IPS DF 19.7 (cell line): Measurements from ENCODE around the gene LILRB5.
"Not testable (repeated sequence)": the region's sequence is repeated elsewhere in the genome, so short reads cannot be mapped to it uniquely, and the experiment has no call there.

Source experiments
- DNase-seq: peaks from one replicate; pipeline ENCODE4 v3.0.0-alpha.2; 2013; ENCODE audit warnings: low read depth, low spot score

Gene LILRB5

DNA sequence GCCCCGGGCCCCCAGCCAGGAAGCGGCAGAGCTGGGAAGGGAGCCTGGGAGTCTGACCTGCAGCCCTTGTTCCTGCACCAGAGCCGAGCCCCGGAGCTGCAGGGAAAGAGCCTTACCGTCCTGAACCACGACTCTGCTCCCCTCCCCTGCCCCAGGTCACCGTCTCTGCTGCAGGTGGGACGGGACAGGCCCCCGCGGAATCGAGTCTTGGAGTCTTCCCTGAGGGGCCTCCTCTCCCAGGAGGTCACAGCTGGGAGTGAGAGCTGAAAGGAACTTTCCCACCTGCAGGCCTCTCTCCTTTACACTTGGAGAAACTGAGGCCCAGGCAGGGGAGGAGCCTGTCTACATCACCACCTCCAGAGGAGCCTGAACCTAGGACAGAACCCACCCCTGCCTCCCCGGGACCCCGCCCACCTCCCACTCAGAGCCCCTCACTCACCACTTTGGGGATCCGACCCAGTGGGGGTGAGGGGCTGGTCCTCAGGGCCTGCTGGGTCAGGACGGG lies 20.1 kb upstream of the LILRB5 start:
- DNase-seq, result not testable (repeated sequence)

GRCh38 chr19:54275951-54276350 lies 18.9 kb upstream of the LILRB5 start:
- no peak for DNase-seq

GRCh38 chr19:54274516-54274915 lies 17.4 kb upstream of the LILRB5 start:
- DNase-seq, result not testable (repeated sequence)

- no peak for DNase-seq
Observed at GRCh38 chr19:54273821-54274220, 16.7 kb upstream of the LILRB5 start.

GRCh38 chr19:54272181-54272580 lies 15.1 kb upstream of the LILRB5 start:
- not testable (repeated sequence) for DNase-seq

DNA sequence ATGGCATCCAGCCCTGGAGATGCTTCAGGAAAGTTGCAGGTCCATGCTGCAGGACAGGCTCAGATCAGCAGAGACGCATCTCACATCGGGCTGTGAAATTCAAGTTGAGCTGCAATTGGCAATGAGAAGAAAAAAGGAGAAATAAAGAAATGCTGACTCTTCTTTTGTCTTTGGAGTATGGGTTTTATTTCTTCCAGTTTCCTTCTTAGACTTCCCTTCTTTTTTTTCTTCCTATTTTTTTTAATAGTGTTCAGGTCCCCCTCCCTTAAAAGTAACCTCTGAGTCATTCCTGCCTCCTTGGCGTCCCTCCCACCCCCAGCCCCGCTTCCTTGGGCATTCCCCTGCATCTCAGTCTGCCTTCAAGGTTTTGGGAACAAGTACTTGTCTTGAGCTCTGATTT lies 14.5 kb upstream of the LILRB5 start:
- not testable (repeated sequence) for DNase-seq

DNA sequence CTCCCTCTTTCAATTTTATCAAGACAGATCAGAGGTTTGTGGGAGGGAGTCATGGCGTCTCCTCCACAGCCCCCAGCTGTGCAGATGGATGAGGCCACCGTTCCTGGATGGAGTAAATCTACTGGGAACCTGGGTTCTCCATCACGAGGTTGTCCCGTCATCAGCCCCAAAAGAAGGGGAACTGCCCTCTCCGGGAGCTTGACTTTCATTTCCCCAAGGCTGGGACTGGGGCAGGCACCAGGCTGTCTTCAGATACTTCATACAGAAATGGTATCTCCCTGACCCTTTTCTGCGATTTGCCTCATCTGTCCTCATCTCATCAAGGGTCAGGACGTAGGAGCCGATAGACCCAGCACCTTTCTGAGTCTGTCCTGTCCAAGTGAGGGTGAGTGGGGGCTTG lies 14.0 kb upstream of the LILRB5 start:
- no peak for DNase-seq

DNA sequence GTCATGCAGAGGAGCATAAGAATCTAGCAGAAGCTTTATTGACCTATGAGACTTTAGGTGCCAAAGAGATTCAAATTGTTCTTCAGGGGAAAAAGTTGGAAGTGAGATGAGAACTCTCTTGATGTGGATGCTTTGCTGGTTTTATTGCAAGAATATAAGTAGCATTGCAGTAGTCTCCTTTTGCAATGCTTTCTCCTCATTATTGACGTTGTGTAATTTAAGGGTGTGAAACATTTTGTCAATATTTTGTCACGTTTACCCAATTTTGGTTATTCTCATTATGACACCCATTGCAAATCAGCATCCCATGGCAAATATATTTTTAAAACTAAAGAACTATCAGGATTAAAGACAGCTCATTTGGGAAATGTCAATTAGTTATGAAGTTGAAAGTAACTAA lies 11.9 kb upstream of the LILRB5 start:
- DNase-seq, result no peak

DNA sequence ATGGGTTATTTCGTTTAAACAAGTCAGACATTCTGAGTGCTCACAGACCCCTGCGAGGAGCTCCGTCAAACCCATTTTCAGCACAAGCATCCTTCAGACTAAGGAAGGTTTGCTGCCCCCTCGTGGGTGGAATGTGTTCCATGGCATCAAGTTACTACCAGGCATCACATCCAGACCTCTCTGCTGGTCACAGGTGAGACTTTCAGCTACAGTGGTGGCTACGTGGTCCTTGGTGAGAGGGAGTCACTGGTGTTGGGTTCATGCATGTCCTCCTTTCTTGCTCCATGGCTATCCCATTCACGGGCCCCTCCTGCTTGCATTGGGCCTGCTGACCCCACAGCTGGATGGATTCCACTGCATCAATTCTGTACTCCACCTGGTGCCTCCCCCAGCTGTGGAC lies 9.1 kb upstream of the LILRB5 start:
- peak; percentile 82 for DNase-seq

DNA sequence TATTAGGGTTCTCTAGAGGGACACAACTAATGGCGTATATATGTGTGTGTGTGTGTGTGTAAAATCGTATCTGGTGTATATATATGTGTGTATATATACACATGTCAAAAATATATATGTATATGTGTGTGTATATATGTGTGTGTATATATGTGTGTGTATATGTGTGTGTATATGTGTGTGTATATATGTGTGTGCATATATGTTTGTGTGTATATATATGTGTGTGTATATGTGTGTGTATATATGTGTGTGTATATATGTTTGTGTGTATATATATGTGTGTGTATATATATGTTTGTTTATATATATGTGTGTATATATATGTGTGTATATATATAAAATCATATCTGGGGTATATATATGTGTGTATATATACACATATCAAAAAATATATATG lies 5.4 kb upstream of the LILRB5 start:
- no peak for DNase-seq

DNA sequence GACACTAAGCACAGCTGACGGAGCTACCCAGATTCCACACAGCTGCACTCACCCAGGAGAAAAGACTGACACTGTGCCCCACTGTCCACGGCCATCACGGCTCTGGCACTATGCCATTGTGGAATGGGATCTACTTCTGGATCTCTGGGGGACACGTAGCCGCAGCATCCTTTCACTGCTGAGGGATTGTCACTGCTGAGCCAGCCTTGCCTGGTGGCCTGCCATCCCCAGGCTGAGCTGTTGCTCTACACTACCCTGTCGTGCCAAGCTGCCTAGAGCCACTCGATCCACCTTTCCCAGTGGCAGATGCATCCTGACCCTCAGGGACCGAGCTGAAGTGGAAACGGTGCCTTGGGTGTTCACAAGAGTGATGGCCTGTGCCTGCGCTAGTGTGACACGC lies 5.0 kb upstream of the LILRB5 start:
- no peak for DNase-seq

DNA sequence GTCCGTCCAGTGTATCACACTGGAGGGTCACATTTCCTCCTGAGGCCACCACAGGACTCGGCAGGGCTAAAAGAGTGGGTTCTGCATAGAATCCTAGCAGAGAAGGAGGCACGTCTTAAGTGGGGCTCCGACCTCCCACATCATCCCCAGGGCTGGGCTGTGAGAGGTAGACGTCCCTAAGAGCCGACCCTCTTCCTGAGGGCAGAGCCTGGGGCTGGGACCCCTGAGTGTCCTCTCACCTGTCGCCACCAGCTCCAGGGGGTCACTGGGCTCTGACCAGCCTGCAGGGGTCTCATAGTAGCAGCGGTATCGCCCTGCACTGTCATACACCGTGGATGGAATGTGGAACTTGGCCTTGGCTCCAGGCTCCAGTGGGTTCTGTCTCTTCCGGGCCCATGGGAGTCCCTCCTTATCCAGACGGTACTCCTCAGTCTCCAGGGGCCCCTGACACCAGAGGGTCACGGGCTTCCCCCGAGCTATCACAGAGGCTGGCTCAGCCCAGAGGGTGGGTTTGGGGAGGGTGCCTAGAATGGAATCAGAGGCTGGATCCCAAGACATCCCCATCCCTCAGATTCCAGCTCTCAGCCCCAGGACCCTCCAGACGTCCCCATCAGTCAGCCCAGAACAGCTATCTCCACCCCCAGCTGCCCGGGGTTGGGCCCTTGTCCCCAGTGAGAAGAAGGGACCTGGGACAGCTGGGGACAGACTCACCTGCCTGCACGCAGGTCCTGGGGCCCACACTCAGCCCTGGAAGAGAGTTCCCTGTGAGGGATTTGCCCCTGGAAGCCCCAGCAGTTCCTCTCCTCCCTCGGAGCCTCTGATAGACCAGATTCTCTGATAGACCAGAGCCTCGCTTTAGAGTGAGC lies 590 bp downstream of the LILRB5 start:
- DNase-seq, result no peak

DNA sequence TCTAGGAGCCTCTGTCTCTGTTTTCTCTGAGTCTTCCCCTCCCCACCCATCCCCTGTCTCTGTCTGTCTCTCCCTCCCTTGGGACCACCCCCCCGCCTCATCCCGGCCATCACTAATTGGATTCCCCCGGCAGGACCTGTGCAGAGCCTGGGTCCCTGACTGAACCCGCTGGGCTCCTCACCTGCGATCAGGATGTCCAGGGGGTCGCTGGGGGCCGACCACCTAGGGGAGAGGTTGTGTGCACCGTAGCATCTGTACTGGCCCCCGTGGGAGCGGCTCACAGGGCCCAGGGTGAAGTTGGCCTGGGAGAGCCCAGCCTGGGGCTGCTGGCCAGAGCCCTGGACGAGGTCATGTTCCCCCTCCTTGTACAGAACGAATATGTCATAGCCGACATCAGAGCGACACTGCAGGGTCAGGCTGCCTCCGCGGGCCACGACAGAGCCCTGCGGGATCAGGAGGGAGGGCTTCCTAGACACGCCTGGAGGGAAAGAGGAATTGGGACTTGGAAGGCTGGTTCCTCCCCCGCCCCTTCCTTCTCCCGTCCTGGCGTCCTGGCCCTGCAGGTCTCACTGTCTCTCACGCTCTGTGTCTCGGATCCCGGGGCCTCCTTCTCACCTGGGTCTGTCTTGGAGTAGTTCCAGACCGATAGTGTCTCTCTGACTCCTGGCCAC lies 1.8 kb downstream of the LILRB5 start:
- no peak for DNase-seq

DNA sequence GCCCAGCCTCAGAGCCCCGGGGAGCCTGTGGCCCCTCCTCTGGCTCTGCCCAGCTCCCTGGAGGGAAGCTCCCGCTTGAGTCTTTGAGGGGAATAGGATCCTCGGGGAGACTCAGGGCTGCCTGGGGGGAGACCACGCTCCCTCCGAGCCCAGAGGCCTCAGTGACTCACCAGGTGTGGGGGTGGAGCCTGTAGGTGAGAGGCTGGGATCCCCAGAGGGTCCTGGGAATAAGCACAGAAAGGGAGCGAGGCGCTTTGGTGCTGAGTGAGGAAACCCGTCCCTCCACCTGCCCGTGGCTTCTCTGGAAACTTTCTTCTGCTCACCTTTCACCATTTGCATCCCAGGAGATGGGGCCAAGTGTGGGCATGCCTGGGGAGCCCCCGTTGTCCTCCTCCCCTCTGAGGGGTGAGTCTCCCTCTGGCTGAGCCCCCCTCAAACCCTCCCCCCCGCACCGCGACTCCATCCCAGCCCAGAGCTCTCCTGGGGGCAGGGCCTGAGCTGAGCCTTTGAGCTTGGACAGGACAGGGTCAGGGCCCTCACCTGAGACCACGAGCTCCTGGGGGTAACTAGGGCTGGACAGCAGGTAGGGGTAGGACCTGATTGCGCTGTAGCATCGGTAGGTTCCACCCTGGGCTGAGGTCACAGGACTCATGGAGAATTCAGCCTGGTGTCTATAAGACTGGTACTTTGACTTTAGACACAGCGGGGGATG lies 2.7 kb downstream of the LILRB5 start:
- no peak for DNase-seq

DNA sequence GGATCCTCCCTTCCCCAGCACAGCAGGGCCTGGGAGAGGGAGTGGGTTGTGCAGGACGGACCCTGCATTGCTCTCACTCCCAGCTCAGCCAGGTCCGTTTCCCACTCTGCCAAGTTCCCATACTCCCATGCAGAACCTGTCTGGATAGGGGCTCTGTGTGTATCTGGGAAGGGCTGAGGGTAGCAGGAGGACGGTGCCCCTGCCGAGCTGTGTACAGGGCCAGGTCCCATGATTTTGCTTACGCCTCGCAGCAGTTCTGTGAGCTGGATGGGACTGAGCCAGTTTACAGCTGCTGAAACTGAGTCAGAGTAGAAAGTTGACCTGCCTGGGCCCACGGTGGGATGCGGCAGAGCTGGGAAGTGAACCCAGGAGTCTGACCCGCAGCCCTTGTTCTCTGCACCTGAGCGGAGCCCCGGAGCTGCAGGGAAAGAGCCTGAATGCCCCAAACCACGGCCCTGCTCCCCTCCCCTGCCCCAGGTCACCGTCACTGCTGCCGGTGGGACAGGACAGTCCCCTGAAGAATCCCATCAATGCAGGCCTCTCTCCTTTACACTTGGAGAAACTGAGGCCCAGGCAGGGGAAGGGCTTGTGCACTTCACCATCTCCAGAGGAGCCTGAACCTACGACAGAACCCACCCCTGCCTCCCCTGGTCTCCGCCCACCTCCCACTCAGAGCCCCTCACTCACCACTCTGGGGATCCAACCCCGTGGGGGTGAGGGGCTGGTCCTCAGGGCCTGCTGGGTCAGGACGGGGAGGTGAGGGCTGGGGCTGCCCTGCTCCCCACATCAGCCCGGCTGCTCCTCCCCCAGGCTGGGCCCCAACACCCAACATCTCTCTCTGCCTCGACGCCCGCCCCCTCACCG lies 3.5 kb downstream of the LILRB5 start:
- no peak for DNase-seq

GRCh38 chr19:54252845-54253244 lies 4.2 kb downstream of the LILRB5 start:
- DNase-seq, result no peak

DNA sequence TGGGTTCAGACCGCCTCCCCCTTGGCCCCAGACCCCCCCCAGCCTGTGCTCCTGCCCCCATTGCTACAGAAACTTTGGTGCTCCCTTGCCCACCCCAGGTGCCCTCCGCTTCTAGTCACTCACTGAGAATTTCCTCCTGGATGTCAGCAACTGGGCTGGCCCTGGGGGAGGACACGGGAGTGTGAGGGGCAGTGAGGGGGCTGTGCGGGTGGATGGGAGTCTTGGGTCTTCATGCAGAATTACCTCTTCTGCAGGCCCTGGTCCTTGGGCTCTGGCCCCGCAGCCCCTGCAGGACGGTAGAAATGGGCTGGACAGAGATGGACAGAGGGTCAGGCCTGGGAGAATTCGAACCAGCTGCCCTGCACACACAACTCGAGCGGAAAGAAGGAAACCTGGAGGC lies 4.8 kb downstream of the LILRB5 start:
- DNase-seq, result no peak

DNA sequence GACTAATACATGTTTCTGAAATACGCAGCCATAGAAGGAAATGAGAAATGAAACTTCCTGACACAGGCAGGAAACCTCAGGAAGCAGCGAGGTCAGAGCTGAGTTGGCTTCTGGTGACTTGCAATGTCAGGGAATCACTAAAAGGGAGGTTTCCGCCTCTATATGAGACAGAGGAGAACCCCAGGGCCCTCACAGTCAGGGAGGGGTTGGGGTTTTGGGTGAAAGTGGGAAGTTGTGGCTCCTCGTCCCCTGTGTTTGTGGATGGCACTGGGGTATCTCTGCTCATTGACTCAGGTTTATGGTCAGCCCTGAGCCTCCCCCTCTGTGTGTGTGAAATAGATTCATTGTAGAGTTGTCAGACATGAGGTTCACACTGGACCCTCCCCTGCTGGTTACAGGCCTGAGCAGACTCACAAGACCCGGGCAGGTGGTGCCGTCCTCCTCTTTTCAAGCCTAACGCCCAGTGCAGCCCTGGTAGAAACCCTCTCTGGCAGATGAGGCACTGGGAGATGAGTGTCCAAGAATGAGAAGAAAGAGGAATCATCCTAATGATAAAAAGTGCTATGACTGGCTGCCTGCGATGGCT lies 9.0 kb downstream of the LILRB5 start:
- no peak for DNase-seq

DNA sequence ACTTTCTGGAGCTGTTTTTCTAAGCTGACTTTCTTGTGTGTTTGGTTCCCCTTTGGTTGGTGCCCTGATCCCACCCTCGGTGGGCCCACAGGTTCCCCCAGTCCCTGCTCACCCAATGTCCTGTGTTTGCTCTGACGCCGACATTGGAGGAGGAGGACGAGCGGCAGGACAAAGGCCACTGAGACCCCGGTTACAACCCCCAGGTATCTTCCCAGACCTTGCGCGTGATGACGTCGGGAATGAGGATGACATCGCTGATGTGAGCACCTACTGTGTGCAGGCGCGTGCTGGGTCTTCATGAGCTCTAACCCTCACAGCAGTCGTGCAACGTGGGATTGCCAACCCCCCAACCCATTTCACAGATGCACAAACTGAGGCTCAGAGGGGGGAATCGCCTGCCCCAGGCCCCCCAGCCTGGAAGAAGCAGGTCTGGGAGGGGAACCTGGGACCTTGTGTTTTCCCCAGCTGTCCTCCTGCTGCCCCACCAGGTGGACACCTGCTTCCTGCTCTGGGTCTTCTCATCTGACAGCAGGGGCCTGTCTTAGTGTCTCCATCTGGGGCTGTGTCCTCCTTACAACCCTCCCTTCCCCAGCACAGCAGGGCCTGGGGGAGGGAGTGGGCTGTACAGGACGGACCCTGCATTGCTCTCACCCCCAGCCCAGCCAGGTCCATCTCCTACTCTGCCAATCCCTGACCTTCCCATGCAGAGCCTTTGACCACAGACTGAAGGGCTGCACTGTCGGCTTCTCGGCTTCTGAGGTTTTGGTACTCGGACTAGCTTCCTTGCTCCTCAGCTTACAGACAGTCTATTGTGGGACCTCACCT lies 9.8 kb downstream of the LILRB5 start:
- no peak for DNase-seq

- DNase-seq, result no peak
Observed at GRCh38 chr19:54245936-54246335, 11.1 kb downstream of the LILRB5 start.
